ENCODE measurements around the gene CXXC1. TPM values are rescaled to one million over a fixed set of nuclear protein-coding genes. Genes with fewer than 3 reads are reported as not detected.

Gene CXXC1
- total and polyA plus RNA-seq, 2 of the 13 experiments (the other 11 are each of a cell fraction or from before 2014, with no cell fraction given) = 32.9 to 39.0 TPM

- TF ChIP-seq ZBTB43 (CRISPR knock-in tag; conservative IDR thresholded peaks at IDR 0.05) (0 out of 2 replicates have a peak, but pooled peaks have one; percentile 45), ZBTB49 (CRISPR knock-in tag; IDR thresholded peaks at IDR 0.05; ENCODE audit: borderline replicate concordance) (peak; percentile 64; the same call in 1 of the 2 replicates), RBM22 (optimal IDR thresholded peaks at IDR 0.05; ENCODE audit: low read length) (no peak), SOX5 (CRISPR knock-in tag; IDR thresholded peaks at IDR 0.05; ENCODE audit: borderline replicate concordance) (peak; percentile 55), ZNF547 (CRISPR knock-in tag; IDR thresholded peaks at IDR 0.05) (0 out of 2 replicates have a peak, but pooled peaks have one; percentile 35), KDM3A (CRISPR knock-in tag; IDR thresholded peaks at IDR 0.05; ENCODE audit: low read depth) (no peak), MIXL1 (CRISPR knock-in tag; IDR thresholded peaks at IDR 0.05) (peak; percentile 69; the same call in 1 of the 2 replicates), ZBTB39 (CRISPR knock-in tag; IDR thresholded peaks at IDR 0.05) (peak; percentile 90; the same call in 1 of the 2 replicates), DR1 (CRISPR knock-in tag; IDR thresholded peaks at IDR 0.05) (peak; percentile 65; the same call in 1 of the 2 replicates), EEA1 (CRISPR knock-in tag; IDR thresholded peaks at IDR 0.05; ENCODE audit: borderline replicate concordance) (no peak), ZNF607 (CRISPR knock-in tag; IDR thresholded peaks at IDR 0.05; ENCODE audit: borderline replicate concordance) (peak; percentile 77; the same call in 1 of the 2 replicates), MAF1 (CRISPR knock-in tag; IDR thresholded peaks at IDR 0.05; ENCODE audit: borderline replicate concordance) (no peak), ZNF546 (CRISPR knock-in tag; conservative IDR thresholded peaks at IDR 0.05) (no peak), ZNF724P (CRISPR knock-in tag; IDR thresholded peaks at IDR 0.05; ENCODE audit: borderline replicate concordance) (0 out of 2 replicates have a peak, but pooled peaks have one; percentile 57), ZBTB20 (CRISPR knock-in tag; IDR thresholded peaks at IDR 0.05; ENCODE audit: borderline replicate concordance, low read depth) (peak; percentile 68; the same call in 1 of the 2 replicates), THAP8 (CRISPR knock-in tag; IDR thresholded peaks at IDR 0.05; ENCODE audit: borderline replicate concordance) (0 out of 2 replicates have a peak, but pooled peaks have one; percentile 71), ZNF616 (CRISPR knock-in tag; IDR thresholded peaks at IDR 0.05; ENCODE audit: low read depth) (peak; percentile 61), TSC22D2 (CRISPR knock-in tag; IDR thresholded peaks at IDR 0.05; ENCODE audit: borderline replicate concordance) (peak; percentile 54; the same call in 1 of the 2 replicates), ZNF367 (CRISPR knock-in tag; IDR thresholded peaks at IDR 0.05; ENCODE audit: borderline replicate concordance) (no peak)
- TF ChIP-seq, protein P1, sequence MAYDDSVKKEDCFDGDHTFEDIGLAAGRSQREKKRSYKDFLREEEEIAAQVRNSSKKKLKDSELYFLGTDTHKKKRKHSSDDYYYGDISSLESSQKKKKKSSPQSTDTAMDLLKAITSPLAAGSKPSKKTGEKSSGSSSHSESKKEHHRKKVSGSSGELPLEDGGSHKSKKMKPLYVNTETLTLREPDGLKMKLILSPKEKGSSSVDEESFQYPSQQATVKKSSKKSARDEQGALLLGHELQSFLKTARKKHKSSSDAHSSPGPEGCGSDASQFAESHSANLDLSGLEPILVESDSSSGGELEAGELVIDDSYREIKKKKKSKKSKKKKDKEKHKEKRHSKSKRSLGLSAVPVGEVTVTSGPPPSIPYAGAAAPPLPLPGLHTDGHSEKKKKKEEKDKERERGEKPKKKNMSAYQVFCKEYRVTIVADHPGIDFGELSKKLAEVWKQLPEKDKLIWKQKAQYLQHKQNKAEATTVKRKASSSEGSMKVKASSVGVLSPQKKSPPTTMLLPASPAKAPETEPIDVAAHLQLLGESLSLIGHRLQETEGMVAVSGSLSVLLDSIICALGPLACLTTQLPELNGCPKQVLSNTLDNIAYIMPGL (CRISPR knock-in tag; IDR thresholded peaks at IDR 0.05; ENCODE audit: borderline replicate concordance in 1 of 2, low read depth in 1 of 2) = peak; percentile 64 to 82
Measured at GRCh38 chr18:50281295-50281971, 6.1 kb downstream of the CXXC1 start, which contains the start of gene MBD1 (continued).
